Sigmoid colon (tissue), 4 donors: ENCODE results near the gene RFX3.

ENCODE experiments used
- CTCF ChIP-seq, 4 experiments: fragments of 450-650 bp in 3 of 4; fragments of 200-600 bp in 1 of 4; IDR thresholded peaks; one replicate each; pipeline ENCODE4 v1.5.1; 2016 to 2019; ENCODE audit warnings: antibody characterized with exemption in 4 of 4, mild to moderate bottlenecking in 3 of 4, moderate library complexity in 2 of 4
- EP300 ChIP-seq, 4 donors: sonication (generic); formaldehyde crosslinking; IDR thresholded peaks; one replicate each; pipeline ENCODE4 v1.6.1; 2017; ENCODE audit warnings: antibody characterized with exemption in 4 of 4

- TF ChIP-seq CTCF (IDR thresholded peaks at IDR 0.05) (no peak), EP300 (IDR thresholded peaks at IDR 0.05) (no peak)
These were observed 15.0 kb downstream of the RFX3 start for GRCh38 chr9:3510796-3511195.
